Stimulated activated CD8-positive, alpha-beta memory T cell treated with anti-CD3 and anti-CD28 coated beads, Interleukin-7, amount 100 ng/mL, for 1 hour (primary cell): ENCODE results near the gene PDLIM3.
"Not testable (repeated sequence)": the region's sequence is repeated elsewhere in the genome, so short reads cannot be mapped to it uniquely, and the experiment has no call there.

ENCODE experiments used
- DNase-seq, 2 donors: peaks; one replicate each; pipeline ENCODE4 v3.0.0-alpha.2; 2020; ENCODE audit warnings: low read depth in 2 of 2

Gene PDLIM3

GRCh38 chr4:185554365-185555126 lies 19.2 kb upstream of the PDLIM3 start:
- no peak for DNase-seq

DNA sequence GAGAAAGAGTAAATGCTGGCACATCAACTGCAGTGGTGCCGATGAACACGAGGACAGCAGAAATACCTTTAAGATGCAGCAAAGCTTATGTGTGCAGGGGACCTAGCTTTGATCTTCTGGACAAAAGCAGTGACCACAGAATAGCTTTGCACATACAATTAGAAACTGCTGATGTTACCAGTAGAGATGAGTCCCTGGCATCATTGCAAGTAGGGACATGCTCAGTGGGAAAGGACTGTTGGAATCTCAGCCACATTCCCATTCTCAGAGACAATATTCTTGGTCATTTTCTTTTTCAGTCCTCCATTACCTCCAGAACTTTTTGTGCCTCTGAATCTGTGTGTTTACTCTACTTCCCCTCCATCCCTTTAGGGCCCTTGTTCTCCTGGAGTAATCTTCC lies 16.9 kb upstream of the PDLIM3 start:
- no peak for DNase-seq

DNA sequence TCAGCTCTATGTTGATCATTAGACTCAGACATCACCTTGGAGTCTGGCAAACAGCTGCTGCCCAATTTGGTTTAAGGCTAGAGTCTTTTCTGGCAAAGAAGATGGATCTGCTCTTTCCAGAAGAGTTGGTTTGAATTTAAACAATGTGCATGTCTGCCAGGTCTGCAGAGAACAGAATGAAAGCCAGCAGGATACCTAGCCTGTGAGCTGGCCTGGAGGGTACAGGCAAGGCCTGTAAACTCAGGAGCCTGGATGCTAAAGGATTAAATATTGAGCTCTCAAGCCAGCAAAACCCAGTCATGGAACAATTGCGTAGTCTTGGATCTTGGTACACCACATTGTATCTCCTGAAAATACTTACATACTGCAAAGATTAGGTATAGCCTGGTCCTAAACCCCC lies 15.6 kb upstream of the PDLIM3 start:
- DNase-seq, result no peak

DNA sequence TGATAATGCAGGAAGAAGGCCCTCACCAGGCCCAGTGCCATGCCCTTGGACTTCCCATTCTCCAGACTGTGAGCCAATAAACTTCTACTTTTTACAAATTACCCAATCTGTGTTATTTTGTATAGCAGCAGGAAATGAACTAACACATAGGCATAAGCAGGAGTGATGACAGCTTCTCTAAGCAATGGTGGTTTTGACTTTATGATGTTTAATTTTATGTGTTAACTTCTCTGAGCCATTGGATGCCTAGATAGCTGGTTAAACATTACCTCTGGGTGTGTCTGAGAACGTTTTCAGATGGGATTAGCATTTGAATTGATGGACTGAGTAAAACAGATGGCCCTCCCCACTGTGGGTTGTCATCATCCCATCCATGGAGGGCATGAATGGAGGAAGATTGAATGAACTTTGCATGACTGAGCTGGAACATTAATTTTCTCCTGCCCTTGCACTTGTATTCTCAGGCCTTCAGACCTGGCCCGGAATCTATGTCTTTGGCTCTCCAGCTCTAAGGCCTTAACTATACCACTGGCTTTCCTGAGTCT lies 13.9 kb upstream of the PDLIM3 start:
- DNase-seq, result no peak

- no peak for DNase-seq
Measured at GRCh38 chr4:185548587-185548986, 13.3 kb upstream of the PDLIM3 start.

- no peak for DNase-seq
Measured at GRCh38 chr4:185546335-185546734, 11.0 kb upstream of the PDLIM3 start.

DNA sequence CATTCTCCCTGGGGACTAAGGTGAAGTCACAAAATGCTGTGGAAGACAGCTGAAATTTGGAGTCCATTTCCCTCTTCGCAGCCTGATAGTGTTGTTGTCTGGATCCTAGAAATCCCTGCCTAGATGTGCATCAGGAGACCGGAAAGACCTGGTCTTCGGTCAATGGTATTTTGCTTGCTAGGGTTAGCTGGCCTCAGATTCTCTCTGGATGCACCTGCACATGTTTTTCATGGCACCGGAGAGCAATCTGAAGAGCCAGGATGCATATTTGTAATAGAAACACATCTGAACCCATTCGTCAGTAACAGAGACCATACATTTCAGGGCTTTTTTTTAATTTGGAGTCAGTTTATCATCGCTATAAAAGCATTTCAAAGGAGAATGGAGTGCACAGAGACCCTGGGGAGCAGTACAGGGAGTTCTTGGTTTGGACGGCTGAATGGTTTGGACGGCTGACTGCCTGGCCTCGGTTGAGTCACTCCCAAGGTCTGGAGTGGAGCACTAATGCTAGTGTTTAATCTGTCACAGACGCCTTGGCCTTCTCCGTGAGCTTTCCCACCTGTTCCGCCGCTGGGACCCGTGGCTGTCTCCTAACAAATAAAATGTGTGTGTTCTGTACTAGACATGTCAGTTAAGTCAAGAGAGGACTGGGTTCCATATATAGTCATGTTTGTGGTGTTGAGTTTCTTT lies 7.5 kb upstream of the PDLIM3 start:
- DNase-seq, result no peak

DNA sequence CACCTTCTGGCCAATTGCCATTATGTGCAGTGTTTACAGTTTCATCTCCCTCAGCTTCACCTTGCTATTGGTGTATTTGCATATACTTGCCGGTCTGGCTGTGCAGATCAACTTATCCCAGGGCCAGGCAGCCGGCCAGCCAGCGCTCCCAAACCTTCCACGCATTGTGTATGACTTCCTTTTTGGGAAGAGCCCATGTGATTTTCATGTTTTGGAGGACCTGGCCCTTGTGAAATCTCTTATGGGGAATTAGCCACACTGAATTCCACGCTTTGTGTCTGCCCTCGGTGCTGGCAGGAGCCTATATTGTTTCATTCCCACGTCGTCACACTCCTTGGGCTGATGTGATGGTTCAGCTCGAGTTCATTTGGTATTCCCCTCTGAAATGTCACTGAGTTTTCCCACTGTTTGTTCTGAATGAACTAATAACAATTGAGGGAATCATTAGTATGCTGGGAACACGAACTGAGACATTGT lies 6.0 kb upstream of the PDLIM3 start:
- DNase-seq, result no peak

GRCh38 chr4:185540487-185541120 lies 5.3 kb upstream of the PDLIM3 start:
- DNase-seq, result no peak

DNA sequence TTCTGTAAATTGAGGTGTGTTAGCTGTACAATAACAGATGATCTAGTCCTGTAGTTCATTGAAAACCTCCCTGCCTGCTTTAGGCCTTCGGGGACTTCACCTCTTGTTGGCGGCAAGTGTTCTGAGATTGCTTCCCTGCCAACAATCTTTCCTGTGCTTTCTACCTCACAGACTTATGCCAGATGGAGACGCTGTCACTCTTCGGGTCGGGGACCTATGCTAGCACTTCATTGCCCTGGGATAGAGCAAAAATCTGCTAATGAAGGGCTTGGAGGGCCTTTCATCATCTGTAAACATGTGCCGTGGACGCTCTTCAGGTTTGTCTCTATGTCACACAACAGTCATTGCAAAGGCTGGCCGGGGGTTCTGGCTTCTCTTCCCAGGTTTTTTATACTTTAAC lies 4.7 kb upstream of the PDLIM3 start:
- DNase-seq, result no peak

- DNase-seq, result no peak
Measured at GRCh38 chr4:185538806-185539205, 3.5 kb upstream of the PDLIM3 start.

DNA sequence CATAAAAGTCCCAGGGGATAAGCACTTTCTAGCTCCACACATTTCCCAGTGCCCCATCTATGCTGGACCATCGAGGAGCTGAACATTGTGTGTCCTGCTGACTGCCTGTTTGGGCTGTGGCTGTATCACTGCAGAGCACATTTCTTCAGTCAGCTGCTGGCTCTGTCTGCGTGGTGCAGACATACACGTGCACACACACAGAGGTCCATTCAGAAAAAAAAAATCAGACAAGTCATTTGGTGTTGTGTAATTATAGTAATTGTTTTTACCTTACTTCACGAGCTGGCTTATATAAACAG lies 1.1 kb upstream of the PDLIM3 start:
- DNase-seq, result no peak

- DNase-seq, result no peak
Measured at GRCh38 chr4:185535612-185536410, 504 bp upstream of the PDLIM3 start.

GRCh38 chr4:185534511-185534865 lies 819 bp downstream of the PDLIM3 start:
- no peak for DNase-seq

DNA sequence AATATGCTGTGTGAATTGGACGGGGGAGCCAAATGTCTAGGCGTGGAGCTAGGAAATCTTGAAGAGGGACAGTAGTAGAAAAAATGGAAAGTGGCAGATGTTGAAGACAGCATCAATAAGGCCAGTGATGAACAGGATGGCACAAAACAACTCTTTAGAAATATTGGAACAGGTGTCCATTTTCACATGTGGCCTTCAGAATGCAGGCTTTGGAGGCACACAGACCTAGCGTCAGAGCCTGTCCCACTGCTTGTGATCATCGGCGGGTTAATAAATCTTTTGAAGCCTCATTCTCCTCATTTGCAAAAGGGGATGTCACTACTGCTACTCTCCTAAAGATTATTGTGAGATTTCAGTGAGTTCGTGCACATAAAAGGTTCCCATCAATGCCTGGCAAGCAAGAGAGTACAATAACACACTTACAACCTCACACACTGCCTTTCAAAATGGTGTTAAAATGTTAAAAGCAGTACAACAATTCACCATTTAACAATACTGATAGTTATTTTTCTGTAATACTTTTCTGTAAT lies 2.4 kb downstream of the PDLIM3 start:
- DNase-seq, result no peak

- DNase-seq, result no peak
Measured at GRCh38 chr4:185532293-185532692, 3.0 kb downstream of the PDLIM3 start.

DNA sequence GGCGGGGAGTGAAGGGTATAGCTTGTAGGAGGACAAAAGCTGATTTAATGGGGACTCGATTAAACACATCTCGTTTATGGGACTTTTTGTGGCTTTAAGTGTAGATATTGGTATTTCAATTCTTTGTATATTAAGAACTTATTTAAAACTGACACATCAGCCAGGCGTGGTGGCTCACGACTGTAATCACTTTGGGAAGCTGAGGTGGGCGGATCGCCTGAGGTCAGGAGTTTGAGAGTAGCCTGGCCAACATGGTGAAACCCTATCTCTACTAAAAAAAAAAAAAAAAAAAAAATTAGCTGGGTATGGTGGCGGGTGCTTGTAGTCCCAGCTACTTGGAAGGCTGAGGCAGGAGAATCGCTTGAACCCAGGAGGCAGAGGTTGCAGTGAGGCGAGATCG lies 3.7 kb downstream of the PDLIM3 start:
- not testable (repeated sequence) for DNase-seq

- DNase-seq, result no peak
Measured at GRCh38 chr4:185529413-185529812, 5.9 kb downstream of the PDLIM3 start.

DNA sequence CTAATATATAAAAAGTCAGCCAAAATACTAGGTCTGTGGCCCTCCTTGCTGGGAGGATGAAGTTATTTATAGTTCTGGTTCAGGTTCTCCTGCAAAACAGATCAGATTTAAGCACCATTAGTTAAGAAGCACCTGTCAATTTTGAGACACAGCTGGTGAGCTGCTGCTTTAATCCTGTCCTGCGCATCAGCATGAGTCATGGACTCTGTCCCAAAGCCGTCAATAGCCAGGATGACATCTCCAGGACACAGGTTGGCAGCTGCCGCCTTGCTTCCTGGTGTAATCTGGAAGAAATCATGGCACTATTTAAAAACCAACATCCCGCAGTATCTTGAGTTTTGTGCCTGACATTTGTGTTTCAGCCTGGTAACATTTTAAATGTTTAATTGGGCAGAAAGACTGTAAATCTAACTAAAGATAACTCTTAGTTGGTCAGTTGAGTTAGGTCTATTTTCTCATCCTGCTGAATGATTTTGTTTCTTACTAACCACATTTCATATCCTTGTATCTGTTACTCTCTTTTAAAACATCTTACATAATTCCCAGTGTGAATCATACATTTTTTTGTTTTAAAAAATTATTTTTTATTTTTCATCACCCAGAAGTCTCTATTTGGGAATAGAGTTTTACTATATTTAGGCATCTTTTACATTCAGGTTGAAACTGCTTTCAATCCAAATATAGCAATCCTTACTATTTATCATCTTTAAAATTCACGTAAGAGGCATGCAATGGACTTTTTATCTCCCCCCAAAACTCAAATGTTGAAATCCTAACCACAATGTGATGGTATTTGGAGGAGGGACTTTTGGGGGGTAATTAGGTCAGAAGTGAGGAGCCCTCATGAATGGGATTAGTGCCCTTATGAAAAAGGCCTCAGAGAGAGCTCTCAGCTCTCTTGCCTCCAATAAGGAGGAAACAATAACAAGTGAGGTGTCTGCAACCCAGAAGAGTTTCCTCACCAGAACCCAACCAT lies 10.1 kb downstream of the PDLIM3 start:
- no peak for DNase-seq

GRCh38 chr4:185523862-185524261 lies 11.4 kb downstream of the PDLIM3 start:
- DNase-seq, result no peak

DNA sequence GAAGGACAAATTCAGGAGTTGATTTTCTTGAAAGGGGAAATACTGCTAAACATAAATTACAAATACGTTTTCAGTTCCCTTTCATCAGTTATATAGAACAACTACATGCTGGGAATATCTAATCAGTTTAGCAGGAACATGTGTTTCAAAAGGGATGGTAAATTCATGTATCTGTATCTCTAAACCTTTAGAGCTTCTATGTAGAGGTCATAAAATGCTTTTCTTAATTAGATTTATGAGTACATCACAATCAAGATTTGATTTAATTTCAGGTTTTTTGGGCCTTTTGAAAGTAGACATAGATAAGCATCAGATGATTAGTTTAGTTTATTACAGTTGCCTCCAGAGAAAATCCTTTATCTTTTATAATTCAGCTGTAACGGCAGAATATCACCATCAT lies 12.9 kb downstream of the PDLIM3 start:
- DNase-seq, result no peak
